ENCODE measurements around the gene COIL. TPM values are rescaled to one million over a fixed set of nuclear protein-coding genes. Genes with fewer than 3 reads are reported as not detected.

The COIL gene
- polyA plus RNA-seq, 10 donors, result 13.9 to 20.6 (median 17.6) TPM

- no peak for DNase-seq
Measured at GRCh38 chr17:56936697-56937322, 24.0 kb downstream of the COIL start.

- DNase-seq, result no peak
Measured at GRCh38 chr17:56935461-56935860, 25.4 kb downstream of the COIL start.

- no peak for DNase-seq
Measured at GRCh38 chr17:56934280-56934679, 26.6 kb downstream of the COIL start.

- DNase-seq, result no peak
Measured at GRCh38 chr17:56933868-56934267, 27.0 kb downstream of the COIL start.

GRCh38 chr17:56933151-56933745 lies 27.6 kb downstream of the COIL start:
- DNase-seq, result no peak

- DNase-seq, result no peak
Measured at GRCh38 chr17:56930739-56931337, 30.0 kb downstream of the COIL start.

GRCh38 chr17:56929362-56929969 lies 31.4 kb downstream of the COIL start:
- no peak for DNase-seq

- DNase-seq, result no peak
Measured at GRCh38 chr17:56928586-56928985, 32.3 kb downstream of the COIL start.

- DNase-seq, result no peak
Measured at GRCh38 chr17:56926704-56927103, 34.1 kb downstream of the COIL start.

- DNase-seq, result no peak
Measured at GRCh38 chr17:56926270-56926669, 34.6 kb downstream of the COIL start.

- DNase-seq, result no peak
Measured at GRCh38 chr17:56925088-56925487, 35.8 kb downstream of the COIL start.

- DNase-seq, result no peak
Measured at GRCh38 chr17:56919717-56920116, 41.1 kb downstream of the COIL start.

- DNase-seq, result no peak
Measured at GRCh38 chr17:56918916-56919315, 41.9 kb downstream of the COIL start.

- no peak for DNase-seq
Measured at GRCh38 chr17:56917559-56918296, 43.1 kb downstream of the COIL start.

- no peak for DNase-seq
Measured at GRCh38 chr17:56914581-56915273, 46.1 kb downstream of the COIL start.

- DNase-seq, result peak; percentile 87 to 96 (median 91)
Measured at GRCh38 chr17:56913867-56914580, 46.8 kb downstream of the COIL start, which contains the start of gene TRIM25. Gene TRIM25, minus strand, starts transcription at chr17:56914049. Its CDS starts 61 bp downstream, at chr17:56913988.

GRCh38 chr17:56913353-56913866 lies 47.4 kb downstream of the COIL start:
- DNase-seq, result peak in 1 of 3 donors; percentile 15

- no peak for DNase-seq
Measured at GRCh38 chr17:56913000-56913311, 47.9 kb downstream of the COIL start.

GRCh38 chr17:56912105-56912999 lies 48.5 kb downstream of the COIL start:
- no peak for DNase-seq

Data from muscle of back (tissue), 11 donors.